H1 (cell line): ENCODE results near the gene UBR1.

ENCODE experiments used
- ASH2L ChIP-seq: fragments of 200-600, 300-600 bp; sonication (generic); IDR thresholded peaks from one replicate; pipeline ENCODE4 v1.7.1; 2017; ENCODE audit warnings: low read length
- CHD1 ChIP-seq: IDR thresholded peaks from 2 replicates; pipeline ENCODE4 v1.6.1; 2012; ENCODE audit warnings: low read depth, low read length, improper control_type of control experiment
- EZH2 ChIP-seq: fragments of 200-600 bp; sonication (generic); IDR thresholded peaks from 2 replicates; pipeline ENCODE4 v1.7.1; 2012; ENCODE audit warnings: low read depth, mild to moderate bottlenecking, moderate library complexity, low read length, inconsistent platforms; ENCODE audit not compliant: severe bottlenecking
- FOSL1 ChIP-seq: IDR thresholded peaks from 2 replicates; pipeline ENCODE4 v1.6.1; 2011; ENCODE audit warnings: mild to moderate bottlenecking, low read depth, low read length, moderate library complexity; ENCODE audit not compliant: insufficient read depth
- POLR2AphosphoS5 ChIP-seq: IDR thresholded peaks from 2 replicates; pipeline ENCODE4 v1.6.1; 2011; ENCODE audit warnings: low read depth, low read length
- SIN3A ChIP-seq, 2 experiments: IDR thresholded peaks in 1 of 2; conservative IDR thresholded peaks in 1 of 2; 2 replicates each; pipeline ENCODE4 v1.6.1; 2011 to 2012; ENCODE audit warnings: low read length in 2 of 2, improper control_type of control experiment in 1 of 2, low read depth in 1 of 2, mild to moderate bottlenecking in 1 of 2
- SP2 ChIP-seq: IDR thresholded peaks from 2 replicates; pipeline ENCODE4 v1.6.1; 2012; ENCODE audit warnings: mild to moderate bottlenecking, low read length, inconsistent platforms
- SRF ChIP-seq: IDR thresholded peaks from 2 replicates; pipeline ENCODE4 v1.6.1; 2011; ENCODE audit warnings: mild to moderate bottlenecking, low read depth, low read length, moderate library complexity
- TF ChIP-seq, protein P1 (sequence below), 3 experiments: IDR thresholded peaks; 1 replicate in 2 of 3; 2 replicates in 1 of 3; pipeline versions ENCODE4 v1.5.1 to v1.6.1; 2011; ENCODE audit warnings: low read length in 3 of 3, mild to moderate bottlenecking in 3 of 3, inconsistent platforms in 2 of 3, low read depth in 1 of 3, moderate library complexity in 1 of 3; ENCODE audit not compliant: insufficient read depth in 1 of 3; ENCODE audit errors: control extremely low read depth in 1 of 3
- TF ChIP-seq, protein P2 (sequence below): fragments of 300-600 bp; sonication (generic); IDR thresholded peaks from 2 replicates; pipeline ENCODE4 v1.7.1; 2012; ENCODE audit warnings: low read length, moderate library complexity, mild to moderate bottlenecking, inconsistent platforms; ENCODE audit not compliant: insufficient replicate concordance
- TF ChIP-seq, protein P3 (sequence below): IDR thresholded peaks from 2 replicates; pipeline ENCODE4 v1.6.1; 2012; ENCODE audit warnings: inconsistent platforms

DNA sequence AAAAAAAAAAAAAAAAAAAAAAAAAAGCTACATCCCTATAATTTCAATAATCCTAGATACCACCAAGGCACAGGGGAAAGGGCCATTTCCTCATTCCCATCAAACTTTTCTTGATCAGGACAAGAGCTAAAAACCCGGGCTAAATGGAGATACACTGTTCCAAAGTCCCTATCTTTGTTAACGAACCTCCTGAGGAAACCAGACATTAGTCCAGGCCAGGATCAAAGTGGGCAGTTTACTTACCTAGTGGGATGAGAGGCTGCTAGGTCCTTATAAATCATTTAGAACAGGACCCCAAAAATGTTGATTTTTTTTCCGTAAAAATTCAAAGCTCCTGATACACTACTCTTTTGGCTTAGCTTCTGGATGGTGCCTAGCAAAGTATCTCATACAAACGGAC lies 35.6 kb downstream of the UBR1 start:
- TF ChIP-seq, protein P1, sequence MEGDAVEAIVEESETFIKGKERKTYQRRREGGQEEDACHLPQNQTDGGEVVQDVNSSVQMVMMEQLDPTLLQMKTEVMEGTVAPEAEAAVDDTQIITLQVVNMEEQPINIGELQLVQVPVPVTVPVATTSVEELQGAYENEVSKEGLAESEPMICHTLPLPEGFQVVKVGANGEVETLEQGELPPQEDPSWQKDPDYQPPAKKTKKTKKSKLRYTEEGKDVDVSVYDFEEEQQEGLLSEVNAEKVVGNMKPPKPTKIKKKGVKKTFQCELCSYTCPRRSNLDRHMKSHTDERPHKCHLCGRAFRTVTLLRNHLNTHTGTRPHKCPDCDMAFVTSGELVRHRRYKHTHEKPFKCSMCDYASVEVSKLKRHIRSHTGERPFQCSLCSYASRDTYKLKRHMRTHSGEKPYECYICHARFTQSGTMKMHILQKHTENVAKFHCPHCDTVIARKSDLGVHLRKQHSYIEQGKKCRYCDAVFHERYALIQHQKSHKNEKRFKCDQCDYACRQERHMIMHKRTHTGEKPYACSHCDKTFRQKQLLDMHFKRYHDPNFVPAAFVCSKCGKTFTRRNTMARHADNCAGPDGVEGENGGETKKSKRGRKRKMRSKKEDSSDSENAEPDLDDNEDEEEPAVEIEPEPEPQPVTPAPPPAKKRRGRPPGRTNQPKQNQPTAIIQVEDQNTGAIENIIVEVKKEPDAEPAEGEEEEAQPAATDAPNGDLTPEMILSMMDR (IDR thresholded peaks at IDR 0.05; ENCODE audit: control extremely low read depth in 1 of 3, insufficient read depth in 1 of 3, low read depth in 1 of 3, low read length in 3 of 3), result no peak
- TF ChIP-seq POLR2AphosphoS5, result no peak
- no peak for TF ChIP-seq EZH2
- no peak for TF ChIP-seq ASH2L
- TF ChIP-seq, protein P2, sequence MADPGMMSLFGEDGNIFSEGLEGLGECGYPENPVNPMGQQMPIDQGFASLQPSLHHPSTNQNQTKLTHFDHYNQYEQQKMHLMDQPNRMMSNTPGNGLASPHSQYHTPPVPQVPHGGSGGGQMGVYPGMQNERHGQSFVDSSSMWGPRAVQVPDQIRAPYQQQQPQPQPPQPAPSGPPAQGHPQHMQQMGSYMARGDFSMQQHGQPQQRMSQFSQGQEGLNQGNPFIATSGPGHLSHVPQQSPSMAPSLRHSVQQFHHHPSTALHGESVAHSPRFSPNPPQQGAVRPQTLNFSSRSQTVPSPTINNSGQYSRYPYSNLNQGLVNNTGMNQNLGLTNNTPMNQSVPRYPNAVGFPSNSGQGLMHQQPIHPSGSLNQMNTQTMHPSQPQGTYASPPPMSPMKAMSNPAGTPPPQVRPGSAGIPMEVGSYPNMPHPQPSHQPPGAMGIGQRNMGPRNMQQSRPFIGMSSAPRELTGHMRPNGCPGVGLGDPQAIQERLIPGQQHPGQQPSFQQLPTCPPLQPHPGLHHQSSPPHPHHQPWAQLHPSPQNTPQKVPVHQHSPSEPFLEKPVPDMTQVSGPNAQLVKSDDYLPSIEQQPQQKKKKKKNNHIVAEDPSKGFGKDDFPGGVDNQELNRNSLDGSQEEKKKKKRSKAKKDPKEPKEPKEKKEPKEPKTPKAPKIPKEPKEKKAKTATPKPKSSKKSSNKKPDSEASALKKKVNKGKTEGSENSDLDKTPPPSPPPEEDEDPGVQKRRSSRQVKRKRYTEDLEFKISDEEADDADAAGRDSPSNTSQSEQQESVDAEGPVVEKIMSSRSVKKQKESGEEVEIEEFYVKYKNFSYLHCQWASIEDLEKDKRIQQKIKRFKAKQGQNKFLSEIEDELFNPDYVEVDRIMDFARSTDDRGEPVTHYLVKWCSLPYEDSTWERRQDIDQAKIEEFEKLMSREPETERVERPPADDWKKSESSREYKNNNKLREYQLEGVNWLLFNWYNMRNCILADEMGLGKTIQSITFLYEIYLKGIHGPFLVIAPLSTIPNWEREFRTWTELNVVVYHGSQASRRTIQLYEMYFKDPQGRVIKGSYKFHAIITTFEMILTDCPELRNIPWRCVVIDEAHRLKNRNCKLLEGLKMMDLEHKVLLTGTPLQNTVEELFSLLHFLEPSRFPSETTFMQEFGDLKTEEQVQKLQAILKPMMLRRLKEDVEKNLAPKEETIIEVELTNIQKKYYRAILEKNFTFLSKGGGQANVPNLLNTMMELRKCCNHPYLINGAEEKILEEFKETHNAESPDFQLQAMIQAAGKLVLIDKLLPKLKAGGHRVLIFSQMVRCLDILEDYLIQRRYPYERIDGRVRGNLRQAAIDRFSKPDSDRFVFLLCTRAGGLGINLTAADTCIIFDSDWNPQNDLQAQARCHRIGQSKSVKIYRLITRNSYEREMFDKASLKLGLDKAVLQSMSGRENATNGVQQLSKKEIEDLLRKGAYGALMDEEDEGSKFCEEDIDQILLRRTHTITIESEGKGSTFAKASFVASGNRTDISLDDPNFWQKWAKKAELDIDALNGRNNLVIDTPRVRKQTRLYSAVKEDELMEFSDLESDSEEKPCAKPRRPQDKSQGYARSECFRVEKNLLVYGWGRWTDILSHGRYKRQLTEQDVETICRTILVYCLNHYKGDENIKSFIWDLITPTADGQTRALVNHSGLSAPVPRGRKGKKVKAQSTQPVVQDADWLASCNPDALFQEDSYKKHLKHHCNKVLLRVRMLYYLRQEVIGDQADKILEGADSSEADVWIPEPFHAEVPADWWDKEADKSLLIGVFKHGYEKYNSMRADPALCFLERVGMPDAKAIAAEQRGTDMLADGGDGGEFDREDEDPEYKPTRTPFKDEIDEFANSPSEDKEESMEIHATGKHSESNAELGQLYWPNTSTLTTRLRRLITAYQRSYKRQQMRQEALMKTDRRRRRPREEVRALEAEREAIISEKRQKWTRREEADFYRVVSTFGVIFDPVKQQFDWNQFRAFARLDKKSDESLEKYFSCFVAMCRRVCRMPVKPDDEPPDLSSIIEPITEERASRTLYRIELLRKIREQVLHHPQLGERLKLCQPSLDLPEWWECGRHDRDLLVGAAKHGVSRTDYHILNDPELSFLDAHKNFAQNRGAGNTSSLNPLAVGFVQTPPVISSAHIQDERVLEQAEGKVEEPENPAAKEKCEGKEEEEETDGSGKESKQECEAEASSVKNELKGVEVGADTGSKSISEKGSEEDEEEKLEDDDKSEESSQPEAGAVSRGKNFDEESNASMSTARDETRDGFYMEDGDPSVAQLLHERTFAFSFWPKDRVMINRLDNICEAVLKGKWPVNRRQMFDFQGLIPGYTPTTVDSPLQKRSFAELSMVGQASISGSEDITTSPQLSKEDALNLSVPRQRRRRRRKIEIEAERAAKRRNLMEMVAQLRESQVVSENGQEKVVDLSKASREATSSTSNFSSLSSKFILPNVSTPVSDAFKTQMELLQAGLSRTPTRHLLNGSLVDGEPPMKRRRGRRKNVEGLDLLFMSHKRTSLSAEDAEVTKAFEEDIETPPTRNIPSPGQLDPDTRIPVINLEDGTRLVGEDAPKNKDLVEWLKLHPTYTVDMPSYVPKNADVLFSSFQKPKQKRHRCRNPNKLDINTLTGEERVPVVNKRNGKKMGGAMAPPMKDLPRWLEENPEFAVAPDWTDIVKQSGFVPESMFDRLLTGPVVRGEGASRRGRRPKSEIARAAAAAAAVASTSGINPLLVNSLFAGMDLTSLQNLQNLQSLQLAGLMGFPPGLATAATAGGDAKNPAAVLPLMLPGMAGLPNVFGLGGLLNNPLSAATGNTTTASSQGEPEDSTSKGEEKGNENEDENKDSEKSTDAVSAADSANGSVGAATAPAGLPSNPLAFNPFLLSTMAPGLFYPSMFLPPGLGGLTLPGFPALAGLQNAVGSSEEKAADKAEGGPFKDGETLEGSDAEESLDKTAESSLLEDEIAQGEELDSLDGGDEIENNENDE, result no peak
- TF ChIP-seq SP2, result no peak
- TF ChIP-seq, protein P3, sequence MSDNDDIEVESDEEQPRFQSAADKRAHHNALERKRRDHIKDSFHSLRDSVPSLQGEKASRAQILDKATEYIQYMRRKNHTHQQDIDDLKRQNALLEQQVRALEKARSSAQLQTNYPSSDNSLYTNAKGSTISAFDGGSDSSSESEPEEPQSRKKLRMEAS, result no peak
- no peak for TF ChIP-seq FOSL1
- no peak for TF ChIP-seq SRF
- no peak for TF ChIP-seq CHD1
- TF ChIP-seq SIN3A (conservative IDR thresholded peaks at IDR 0.05 in 1 of 2, IDR thresholded peaks at IDR 0.05 in 1 of 2; ENCODE audit: low read depth in 1 of 2, low read length in 2 of 2), result no peak
